H1 (cell line): ENCODE measurements around the gene ITGB5.

Experiments used
- CEBPB ChIP-seq: IDR thresholded peaks from 2 replicates; pipeline ENCODE4 v1.6.1; 2012; ENCODE audit warnings: low read depth, low read length
- EZH2 ChIP-seq: fragments of 200-600 bp; sonication (generic); IDR thresholded peaks from 2 replicates; pipeline ENCODE4 v1.7.1; 2012; ENCODE audit warnings: low read depth, mild to moderate bottlenecking, moderate library complexity, low read length, inconsistent platforms; ENCODE audit not compliant: severe bottlenecking
- POLR2AphosphoS5 ChIP-seq: IDR thresholded peaks from 2 replicates; pipeline ENCODE4 v1.6.1; 2011; ENCODE audit warnings: low read depth, low read length
- RBBP5 ChIP-seq: IDR thresholded peaks from 2 replicates; pipeline ENCODE4 v1.7.1; 2012; ENCODE audit warnings: low read depth, mild to moderate bottlenecking, inconsistent platforms, low read length, moderate library complexity, borderline replicate concordance
- RFX5 ChIP-seq: IDR thresholded peaks from 2 replicates; pipeline ENCODE4 v1.6.1; 2011; ENCODE audit warnings: low read depth, low read length, improper control_type of control experiment, borderline replicate concordance
- RNF2 ChIP-seq: fragments of 200-900, 300-1000 bp; sonication (generic); IDR thresholded peaks from 2 replicates; pipeline ENCODE4 v1.7.1; 2016; ENCODE audit warnings: borderline replicate concordance, low read depth, mild to moderate bottlenecking, antibody characterized with exemption, low read length; ENCODE audit not compliant: poor library complexity, severe bottlenecking; ENCODE audit errors: missing control alignments
- YY1 ChIP-seq: IDR thresholded peaks from 2 replicates; pipeline ENCODE4 v1.6.1; 2011; ENCODE audit warnings: low read depth, mild to moderate bottlenecking, low read length
- TF ChIP-seq, protein P1 (sequence below), 3 experiments: IDR thresholded peaks; 1 replicate in 2 of 3; 2 replicates in 1 of 3; pipeline versions ENCODE4 v1.5.1 to v1.6.1; 2011; ENCODE audit warnings: low read length in 3 of 3, mild to moderate bottlenecking in 3 of 3, inconsistent platforms in 2 of 3, low read depth in 1 of 3, moderate library complexity in 1 of 3; ENCODE audit not compliant: insufficient read depth in 1 of 3; ENCODE audit errors: control extremely low read depth in 1 of 3
- TF ChIP-seq, protein P2 (sequence below): fragments of 300-600 bp; sonication (generic); IDR thresholded peaks from 2 replicates; pipeline ENCODE4 v1.7.1; 2012; ENCODE audit warnings: low read length, moderate library complexity, mild to moderate bottlenecking, inconsistent platforms; ENCODE audit not compliant: insufficient replicate concordance

DNA sequence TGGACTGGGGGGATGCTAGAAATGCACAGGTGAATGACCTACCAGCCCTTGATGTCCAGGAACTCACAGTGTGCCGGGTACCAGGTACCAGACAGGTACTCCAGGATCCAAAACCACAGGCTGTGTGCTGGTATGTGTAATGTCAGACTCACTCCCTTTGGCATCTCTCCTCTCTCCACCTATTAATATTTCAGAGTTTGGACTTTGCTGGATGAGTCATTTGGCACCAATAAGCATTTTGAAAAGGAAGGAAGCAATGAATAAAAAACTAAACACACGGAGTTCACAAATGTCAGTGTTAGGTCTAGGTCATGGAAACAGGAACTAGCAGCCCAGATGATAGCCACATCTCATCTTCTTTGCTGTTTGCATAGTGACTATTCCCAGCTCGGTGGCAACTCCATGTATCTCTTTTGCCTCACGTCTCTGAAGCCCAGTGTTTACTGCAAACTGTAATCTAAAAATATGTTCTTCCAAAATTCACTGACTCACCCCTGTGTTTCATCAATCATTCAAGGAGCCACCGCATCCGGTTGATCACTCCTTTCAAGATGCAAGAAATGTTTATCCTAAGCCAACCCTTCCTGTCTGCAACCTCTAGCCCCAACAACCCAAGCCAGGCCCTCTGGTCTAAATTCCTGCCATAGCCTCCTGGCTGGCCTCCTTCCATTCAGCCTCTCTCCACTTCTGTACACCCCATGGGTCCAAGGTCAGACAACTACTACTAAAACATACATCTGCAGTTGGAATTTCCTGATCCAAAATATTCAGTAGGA, 8.4 kb downstream of the ITGB5 start:
- TF ChIP-seq YY1 (no peak), RNF2 (no peak), POLR2AphosphoS5 (no peak), EZH2 (no peak), RFX5 (no peak), RBBP5 (no peak), CEBPB (no peak)
- TF ChIP-seq, protein P1, sequence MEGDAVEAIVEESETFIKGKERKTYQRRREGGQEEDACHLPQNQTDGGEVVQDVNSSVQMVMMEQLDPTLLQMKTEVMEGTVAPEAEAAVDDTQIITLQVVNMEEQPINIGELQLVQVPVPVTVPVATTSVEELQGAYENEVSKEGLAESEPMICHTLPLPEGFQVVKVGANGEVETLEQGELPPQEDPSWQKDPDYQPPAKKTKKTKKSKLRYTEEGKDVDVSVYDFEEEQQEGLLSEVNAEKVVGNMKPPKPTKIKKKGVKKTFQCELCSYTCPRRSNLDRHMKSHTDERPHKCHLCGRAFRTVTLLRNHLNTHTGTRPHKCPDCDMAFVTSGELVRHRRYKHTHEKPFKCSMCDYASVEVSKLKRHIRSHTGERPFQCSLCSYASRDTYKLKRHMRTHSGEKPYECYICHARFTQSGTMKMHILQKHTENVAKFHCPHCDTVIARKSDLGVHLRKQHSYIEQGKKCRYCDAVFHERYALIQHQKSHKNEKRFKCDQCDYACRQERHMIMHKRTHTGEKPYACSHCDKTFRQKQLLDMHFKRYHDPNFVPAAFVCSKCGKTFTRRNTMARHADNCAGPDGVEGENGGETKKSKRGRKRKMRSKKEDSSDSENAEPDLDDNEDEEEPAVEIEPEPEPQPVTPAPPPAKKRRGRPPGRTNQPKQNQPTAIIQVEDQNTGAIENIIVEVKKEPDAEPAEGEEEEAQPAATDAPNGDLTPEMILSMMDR (IDR thresholded peaks at IDR 0.05; ENCODE audit: control extremely low read depth in 1 of 3, insufficient read depth in 1 of 3, low read depth in 1 of 3, low read length in 3 of 3): no peak
- TF ChIP-seq, protein P2, sequence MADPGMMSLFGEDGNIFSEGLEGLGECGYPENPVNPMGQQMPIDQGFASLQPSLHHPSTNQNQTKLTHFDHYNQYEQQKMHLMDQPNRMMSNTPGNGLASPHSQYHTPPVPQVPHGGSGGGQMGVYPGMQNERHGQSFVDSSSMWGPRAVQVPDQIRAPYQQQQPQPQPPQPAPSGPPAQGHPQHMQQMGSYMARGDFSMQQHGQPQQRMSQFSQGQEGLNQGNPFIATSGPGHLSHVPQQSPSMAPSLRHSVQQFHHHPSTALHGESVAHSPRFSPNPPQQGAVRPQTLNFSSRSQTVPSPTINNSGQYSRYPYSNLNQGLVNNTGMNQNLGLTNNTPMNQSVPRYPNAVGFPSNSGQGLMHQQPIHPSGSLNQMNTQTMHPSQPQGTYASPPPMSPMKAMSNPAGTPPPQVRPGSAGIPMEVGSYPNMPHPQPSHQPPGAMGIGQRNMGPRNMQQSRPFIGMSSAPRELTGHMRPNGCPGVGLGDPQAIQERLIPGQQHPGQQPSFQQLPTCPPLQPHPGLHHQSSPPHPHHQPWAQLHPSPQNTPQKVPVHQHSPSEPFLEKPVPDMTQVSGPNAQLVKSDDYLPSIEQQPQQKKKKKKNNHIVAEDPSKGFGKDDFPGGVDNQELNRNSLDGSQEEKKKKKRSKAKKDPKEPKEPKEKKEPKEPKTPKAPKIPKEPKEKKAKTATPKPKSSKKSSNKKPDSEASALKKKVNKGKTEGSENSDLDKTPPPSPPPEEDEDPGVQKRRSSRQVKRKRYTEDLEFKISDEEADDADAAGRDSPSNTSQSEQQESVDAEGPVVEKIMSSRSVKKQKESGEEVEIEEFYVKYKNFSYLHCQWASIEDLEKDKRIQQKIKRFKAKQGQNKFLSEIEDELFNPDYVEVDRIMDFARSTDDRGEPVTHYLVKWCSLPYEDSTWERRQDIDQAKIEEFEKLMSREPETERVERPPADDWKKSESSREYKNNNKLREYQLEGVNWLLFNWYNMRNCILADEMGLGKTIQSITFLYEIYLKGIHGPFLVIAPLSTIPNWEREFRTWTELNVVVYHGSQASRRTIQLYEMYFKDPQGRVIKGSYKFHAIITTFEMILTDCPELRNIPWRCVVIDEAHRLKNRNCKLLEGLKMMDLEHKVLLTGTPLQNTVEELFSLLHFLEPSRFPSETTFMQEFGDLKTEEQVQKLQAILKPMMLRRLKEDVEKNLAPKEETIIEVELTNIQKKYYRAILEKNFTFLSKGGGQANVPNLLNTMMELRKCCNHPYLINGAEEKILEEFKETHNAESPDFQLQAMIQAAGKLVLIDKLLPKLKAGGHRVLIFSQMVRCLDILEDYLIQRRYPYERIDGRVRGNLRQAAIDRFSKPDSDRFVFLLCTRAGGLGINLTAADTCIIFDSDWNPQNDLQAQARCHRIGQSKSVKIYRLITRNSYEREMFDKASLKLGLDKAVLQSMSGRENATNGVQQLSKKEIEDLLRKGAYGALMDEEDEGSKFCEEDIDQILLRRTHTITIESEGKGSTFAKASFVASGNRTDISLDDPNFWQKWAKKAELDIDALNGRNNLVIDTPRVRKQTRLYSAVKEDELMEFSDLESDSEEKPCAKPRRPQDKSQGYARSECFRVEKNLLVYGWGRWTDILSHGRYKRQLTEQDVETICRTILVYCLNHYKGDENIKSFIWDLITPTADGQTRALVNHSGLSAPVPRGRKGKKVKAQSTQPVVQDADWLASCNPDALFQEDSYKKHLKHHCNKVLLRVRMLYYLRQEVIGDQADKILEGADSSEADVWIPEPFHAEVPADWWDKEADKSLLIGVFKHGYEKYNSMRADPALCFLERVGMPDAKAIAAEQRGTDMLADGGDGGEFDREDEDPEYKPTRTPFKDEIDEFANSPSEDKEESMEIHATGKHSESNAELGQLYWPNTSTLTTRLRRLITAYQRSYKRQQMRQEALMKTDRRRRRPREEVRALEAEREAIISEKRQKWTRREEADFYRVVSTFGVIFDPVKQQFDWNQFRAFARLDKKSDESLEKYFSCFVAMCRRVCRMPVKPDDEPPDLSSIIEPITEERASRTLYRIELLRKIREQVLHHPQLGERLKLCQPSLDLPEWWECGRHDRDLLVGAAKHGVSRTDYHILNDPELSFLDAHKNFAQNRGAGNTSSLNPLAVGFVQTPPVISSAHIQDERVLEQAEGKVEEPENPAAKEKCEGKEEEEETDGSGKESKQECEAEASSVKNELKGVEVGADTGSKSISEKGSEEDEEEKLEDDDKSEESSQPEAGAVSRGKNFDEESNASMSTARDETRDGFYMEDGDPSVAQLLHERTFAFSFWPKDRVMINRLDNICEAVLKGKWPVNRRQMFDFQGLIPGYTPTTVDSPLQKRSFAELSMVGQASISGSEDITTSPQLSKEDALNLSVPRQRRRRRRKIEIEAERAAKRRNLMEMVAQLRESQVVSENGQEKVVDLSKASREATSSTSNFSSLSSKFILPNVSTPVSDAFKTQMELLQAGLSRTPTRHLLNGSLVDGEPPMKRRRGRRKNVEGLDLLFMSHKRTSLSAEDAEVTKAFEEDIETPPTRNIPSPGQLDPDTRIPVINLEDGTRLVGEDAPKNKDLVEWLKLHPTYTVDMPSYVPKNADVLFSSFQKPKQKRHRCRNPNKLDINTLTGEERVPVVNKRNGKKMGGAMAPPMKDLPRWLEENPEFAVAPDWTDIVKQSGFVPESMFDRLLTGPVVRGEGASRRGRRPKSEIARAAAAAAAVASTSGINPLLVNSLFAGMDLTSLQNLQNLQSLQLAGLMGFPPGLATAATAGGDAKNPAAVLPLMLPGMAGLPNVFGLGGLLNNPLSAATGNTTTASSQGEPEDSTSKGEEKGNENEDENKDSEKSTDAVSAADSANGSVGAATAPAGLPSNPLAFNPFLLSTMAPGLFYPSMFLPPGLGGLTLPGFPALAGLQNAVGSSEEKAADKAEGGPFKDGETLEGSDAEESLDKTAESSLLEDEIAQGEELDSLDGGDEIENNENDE: no peak
